LHCN-M2 (cell line): ENCODE data around the gene PARP1. TPM values are rescaled to one million over a fixed set of nuclear protein-coding genes. Genes with fewer than 3 reads are reported as not detected.

Experiments used
- DNase-seq: peaks from one replicate; pipeline ENCODE4 v3.0.0-alpha.2; 2012; ENCODE audit warnings: low read depth
- total RNA-seq: library from RNA; depleted of rRNA; stranded (reverse); fragments of >200 nt; gene quantifications from 2 replicates; pipeline ENCODE4 v1.2.3, GENCODE V29; 2014

PARP1 gene
- total RNA-seq, 1 experiment from 2014 or later, result 139 TPM

DNA sequence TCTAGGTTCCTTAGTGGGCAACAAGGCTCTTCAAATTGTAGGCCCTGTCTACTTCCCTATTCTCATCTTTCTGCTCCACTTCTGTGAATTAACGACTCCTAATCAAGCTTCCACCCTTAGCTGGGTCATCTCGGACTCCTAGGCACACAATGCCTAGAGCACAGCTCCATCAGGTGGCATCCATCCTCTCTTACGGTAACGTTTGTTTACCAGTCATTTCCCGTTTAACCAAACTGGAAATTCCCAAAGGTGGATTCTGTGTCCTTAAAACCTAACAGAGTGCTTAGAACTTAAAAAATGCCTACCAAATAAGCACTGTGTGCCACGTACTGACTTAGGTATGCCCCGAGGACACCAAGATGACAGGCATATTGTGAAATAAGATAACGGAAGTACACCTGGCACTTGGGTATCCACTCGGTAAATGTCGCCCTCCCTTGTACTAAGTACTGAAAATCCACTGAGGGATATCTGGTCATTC, 1.5 kb downstream of the PARP1 start:
- no peak for DNase-seq

- DNase-seq, result no peak
Measured at GRCh38 chr1:226405411-226405988, 2.4 kb downstream of the PARP1 start.

GRCh38 chr1:226404904-226405222, 3.0 kb downstream of the PARP1 start:
- no peak for DNase-seq

- peak; percentile 53 for DNase-seq
Measured at GRCh38 chr1:226404063-226404903, 3.6 kb downstream of the PARP1 start.

DNA sequence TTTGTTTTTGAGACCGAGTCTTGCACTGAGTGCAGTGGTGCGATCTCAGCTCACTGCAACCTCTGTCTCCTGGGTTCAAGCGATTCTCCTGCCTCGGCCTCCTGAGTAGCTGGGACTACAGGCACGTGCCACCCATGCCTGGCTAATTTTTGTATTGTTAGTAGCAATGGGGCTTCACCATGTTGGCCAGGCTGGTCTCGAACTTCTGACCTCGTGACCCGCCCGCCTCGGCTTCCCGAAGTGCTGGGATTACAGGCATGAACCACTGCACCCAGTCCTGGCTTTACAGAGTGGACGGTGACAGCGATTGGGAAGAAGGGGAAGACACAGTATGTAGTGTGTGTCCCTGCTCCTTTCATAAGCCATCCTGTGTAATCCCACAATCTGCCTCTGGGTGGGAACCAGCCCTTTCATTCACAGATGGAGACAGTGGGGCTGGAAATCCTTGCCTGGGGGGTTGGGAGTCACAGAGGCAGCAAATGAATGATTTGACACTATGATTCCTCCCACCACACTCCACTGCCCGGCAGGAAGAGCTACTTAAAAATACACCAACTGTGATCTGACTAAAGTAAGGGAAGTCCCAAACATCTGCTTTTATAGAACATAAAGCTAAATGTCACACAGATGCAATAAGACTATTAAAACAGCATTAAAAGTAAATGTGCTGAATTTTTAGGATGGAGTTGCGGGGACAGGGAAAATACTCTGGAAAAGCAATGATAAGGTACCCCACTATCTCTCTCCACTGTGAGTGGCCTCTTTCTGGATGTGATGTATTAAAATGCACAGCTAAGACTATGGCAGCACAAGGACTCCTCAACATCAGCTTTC, 4.5 kb downstream of the PARP1 start:
- DNase-seq, result peak; percentile 33

GRCh38 chr1:226402739-226403165, 5.1 kb downstream of the PARP1 start:
- no peak for DNase-seq

DNA sequence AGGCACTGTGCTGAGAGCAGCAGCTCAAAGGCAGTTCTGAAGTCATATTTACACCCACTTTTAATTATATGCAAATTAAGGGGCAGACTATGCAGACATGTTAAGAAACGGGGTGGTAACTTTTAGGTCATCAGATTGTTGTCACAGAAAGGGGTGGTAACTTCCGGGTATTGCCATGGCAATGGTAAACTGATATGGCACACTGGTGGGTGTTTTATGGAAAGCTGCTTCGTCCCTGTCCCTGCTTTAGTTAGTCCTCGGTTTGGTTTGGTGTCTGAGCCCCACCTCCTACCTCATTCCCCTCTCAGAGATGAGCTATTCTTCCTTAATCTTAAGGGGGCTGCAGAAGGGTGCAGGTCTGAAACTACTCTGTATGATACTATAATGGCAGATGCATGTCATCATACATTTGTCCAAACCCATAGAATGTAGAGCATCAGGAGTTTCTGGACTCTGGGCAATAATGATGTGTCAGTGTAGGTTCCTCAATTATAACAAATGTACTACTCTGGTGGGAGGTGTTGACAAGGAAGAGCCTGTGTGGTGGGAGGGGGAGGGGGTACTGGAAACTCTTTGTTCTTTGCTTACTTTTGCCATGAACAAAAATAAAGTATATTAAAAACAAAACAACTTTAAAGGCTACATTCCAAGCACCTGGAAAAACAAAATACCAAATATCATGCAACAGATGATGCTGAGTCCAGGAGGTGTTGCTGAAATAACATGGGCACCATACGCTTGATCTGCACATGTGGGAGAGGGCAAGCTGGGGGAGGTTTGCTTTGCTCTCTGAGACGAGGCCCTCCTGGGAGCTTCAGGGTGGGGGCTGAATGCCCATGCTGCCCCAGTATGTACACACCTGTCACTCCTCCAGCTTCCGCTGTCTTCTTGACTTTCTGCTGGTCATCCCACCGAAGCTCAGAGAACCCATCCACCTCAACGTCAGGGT, 6.3 kb downstream of the PARP1 start:
- no peak for DNase-seq

DNA sequence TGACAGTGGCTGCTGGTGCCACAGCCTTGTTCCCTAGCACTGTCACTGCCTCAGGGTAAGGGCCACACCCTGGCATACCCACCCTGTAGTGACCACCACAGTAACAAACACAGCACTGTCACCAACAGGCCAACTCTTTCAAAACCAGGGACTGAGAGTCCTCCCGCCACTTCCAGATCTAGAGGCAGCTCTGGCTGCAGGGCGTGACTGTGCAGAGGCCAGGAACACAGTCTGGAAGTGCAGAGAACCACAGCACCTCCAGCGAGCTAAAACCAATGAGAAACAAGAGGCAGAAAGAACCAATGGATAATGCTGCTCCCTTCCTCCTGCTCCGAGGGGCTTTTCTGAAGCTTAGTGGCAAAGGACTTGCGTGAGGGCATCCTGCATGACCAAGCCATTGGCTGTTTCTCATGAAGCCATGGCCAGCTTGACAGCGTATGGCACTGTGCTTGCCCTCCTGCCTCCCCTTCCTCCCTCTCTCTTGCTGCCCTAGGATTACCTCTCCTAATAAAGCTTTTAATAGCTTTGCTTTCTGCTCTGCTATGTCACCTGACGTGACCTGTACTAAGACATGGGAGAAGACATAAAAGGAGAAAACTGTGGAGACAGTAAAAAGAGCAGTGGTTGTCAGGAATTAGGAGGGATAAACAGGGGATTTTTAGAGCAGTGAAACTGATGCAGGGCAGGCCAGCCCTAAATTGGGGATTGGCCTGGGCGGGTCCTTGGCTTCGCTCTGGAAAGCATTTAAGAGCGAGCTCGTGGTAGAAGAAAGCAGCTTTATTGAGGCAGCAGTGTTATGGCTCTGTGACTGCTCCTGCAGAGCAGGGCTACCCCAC, 7.2 kb downstream of the PARP1 start:
- DNase-seq, result no peak

DNA sequence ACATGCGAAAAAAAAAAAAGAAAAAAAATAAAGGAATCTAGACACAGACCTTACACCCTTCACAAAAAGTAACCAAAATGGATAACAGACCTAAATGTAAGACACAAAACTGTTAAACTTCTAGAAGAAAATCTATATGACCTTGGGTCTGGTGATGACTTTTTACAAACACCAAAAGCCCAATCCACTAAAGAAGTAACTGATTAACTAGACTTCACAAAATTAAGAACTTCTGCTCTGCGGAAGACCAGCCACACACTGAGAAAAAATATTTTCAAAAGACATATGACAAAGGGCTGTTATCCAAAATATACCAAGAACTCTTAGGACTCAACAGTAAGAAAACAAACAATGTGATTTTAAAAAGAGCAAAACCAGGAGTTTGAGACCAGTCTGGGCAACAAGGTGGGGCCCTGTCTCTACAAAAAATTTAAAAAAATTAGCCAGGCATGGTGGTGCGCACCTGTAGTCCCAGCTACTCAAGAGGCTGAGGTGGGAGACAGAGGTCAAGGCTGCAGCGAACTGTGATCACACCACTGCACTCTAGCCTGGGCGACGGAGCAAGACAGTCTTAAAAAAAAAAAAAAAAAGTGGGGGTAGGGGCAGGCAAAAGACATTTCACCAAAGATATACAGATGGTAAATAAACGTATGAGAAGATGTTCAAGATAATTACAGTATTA, 9.8 kb downstream of the PARP1 start:
- DNase-seq, result no peak

- peak; percentile 52 for DNase-seq
Measured at GRCh38 chr1:226397011-226397926, 10.6 kb downstream of the PARP1 start.

DNA sequence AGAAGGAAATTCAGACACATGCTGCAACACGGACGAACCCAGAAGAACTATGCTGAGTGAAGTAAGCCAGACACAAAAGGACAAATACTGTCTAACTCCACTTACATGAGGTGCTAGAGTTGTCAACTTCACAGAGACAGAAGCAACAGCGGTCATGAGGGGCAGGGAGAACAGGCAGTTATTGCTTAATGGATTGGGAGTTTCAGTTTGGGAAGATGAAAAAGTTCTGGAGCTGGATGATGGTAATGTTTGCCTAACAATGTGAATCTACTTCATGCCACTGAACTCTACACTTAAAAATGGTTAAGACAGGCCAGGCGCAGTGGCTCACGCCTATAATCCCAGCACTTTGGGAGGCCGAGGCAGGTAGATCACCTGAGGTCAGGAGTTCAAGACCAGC, 12.1 kb downstream of the PARP1 start:
- DNase-seq, result no peak

DNA sequence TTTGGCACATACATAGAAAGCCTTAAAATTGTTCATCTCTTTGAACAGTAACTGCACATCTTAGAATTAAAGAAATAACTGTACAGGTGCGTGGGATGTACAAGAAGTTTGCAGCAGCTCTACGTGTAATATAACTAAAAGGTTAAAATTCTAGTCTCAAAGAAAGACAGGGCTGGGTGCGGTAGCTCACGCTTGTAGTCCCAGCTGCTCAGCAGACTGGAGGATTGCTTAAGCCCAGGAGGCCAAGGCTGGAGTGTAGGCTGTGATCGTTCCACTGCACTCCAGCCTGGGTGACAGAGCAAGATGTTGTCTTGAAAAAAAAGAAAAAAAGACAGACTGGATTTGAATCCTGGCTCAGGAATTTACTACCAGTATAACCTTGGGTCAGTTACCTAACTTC, 13.4 kb downstream of the PARP1 start:
- no peak for DNase-seq

DNA sequence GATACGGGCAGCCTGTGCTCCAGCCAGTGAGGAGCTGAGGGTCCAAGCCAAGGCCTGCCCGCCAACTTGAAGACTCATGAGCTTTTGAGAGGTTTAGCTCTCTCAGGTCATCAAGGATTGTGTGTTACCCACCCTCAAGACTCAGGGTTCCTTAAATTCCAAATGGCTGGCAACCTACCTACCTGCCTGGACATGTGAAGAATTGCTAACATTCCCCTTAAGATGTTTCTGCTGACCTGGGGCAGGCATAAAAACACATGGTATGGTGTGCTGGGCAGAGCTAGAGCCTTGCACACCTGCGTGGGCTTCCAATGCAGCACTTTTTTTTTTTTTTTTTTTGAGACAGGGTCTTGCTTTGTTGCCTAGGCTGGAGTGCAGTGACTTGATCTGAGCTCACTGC, 17.2 kb downstream of the PARP1 start:
- no peak for DNase-seq

- DNase-seq, result no peak
Measured at GRCh38 chr1:226388131-226388530, 19.8 kb downstream of the PARP1 start.

GRCh38 chr1:226384717-226385116, 23.2 kb downstream of the PARP1 start:
- DNase-seq, result no peak

GRCh38 chr1:226384040-226384439, 23.9 kb downstream of the PARP1 start:
- no peak for DNase-seq

- no peak for DNase-seq
Measured at GRCh38 chr1:226382030-226382429, 25.9 kb downstream of the PARP1 start.

GRCh38 chr1:226381226-226381998, 26.5 kb downstream of the PARP1 start:
- DNase-seq, result no peak
